Thymus (tissue), 11 donors: ENCODE measurements around the gene IGF1R. TPM values are rescaled to one million over a fixed set of nuclear protein-coding genes. Genes with fewer than 3 reads are reported as not detected.

ENCODE experiments used
- DNase-seq, 9 donors: peaks; one replicate each; pipeline ENCODE4 v3.0.0-alpha.2; 2013; ENCODE audit warnings: low spot score in 9 of 9, low read depth in 6 of 9, missing footprints in 1 of 9
- H3K27ac ChIP-seq, 2 donors: one replicate each; pipeline ENCODE4 v1.5.1; 2013; ENCODE audit warnings: control low read depth in 1 of 2, low read depth in 1 of 2, low read length in 1 of 2, mild to moderate bottlenecking in 1 of 2, moderate library complexity in 1 of 2
- H3K27me3 ChIP-seq, 2 donors: one replicate each; pipeline ENCODE4 v1.5.1; 2013; ENCODE audit warnings: low read length in 1 of 2; ENCODE audit not compliant: control insufficient read depth in 2 of 2, insufficient read depth in 1 of 2
- H3K36me3 ChIP-seq, 2 donors: one replicate each; pipeline ENCODE4 v1.5.1; 2013; ENCODE audit warnings: low read length in 1 of 2, mild to moderate bottlenecking in 1 of 2, moderate library complexity in 1 of 2; ENCODE audit not compliant: control insufficient read depth in 2 of 2, insufficient read depth in 2 of 2
- H3K4me1 ChIP-seq, 2 donors: one replicate each; pipeline ENCODE4 v1.5.1; 2013; ENCODE audit warnings: low read length in 2 of 2; ENCODE audit not compliant: control insufficient read depth in 2 of 2, insufficient read depth in 2 of 2
- H3K4me3 ChIP-seq, 2 donors: one replicate each; pipeline ENCODE4 v1.5.1; 2013; ENCODE audit warnings: low read length in 2 of 2, control low read depth in 1 of 2, mild to moderate bottlenecking in 1 of 2
- H3K9me3 ChIP-seq, 2 donors: one replicate each; pipeline ENCODE4 v1.5.1; 2013; ENCODE audit warnings: low read length in 1 of 2, mild to moderate bottlenecking in 1 of 2; ENCODE audit not compliant: control insufficient read depth in 2 of 2, insufficient read depth in 1 of 2
- WGBS: extraction: QIAGEN DNeasy Blood & Tissue Kit; methylation state at CpG from one replicate; pipeline ENCODE4 v1.1.7; 2013; 5-methylcytosine and 5-hydroxymethylcytosine counted together
- polyA plus RNA-seq: library from polyadenylated mRNA; stranded (reverse); fragments of 200-250 nt; gene quantifications from one replicate; pipeline ENCODE4 v1.2.3, GENCODE V29; 2013
- total RNA-seq: library from RNA; stranded (reverse); fragments of 120-200 nt; gene quantifications from one replicate; pipeline ENCODE4 v1.2.4, GENCODE V29; 2013
- donor health status: healthy.

The IGF1R gene
- total and polyA plus RNA-seq, 2 donors, result 10.0 to 11.0 TPM

DNA sequence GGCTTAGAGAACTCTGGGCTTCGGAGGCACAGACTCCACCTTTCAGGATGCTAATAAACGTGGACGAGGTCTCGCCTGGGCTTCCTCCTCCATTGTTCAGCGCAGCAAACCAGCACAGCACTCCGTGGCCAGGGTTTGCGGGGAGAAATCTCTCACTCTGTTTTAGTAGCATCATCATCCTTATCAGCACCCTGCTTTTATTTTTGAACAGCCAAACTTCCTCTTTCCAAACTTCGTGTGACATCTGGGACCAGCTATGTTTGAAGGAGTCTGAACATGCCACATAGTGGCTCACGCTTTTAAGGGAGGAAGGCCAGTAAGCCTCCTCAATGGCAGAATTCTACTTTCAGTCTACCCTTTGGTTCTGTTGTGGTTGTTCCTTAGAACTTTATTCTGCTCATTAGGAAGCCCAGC is 210.3 kb downstream of the IGF1R start:
- peak in 1 of 9 donors; percentile 49 for DNase-seq
- H3K36me3 ChIP-seq, result no peaks in the 10 kb centered on the region
- peaks cover 9 to 50% of the 10 kb centered on the region in 2 donors for H3K4me1 ChIP-seq
- H3K4me3 ChIP-seq, result no peak overlapping the region
- H3K9me3 ChIP-seq, result no peaks in the 10 kb centered on the region
- WGBS, result 7% methylated on average over 9 of the region's 9 CpGs
- H3K27me3 ChIP-seq, result no peaks in the 10 kb centered on the region
- H3K27ac ChIP-seq, result peak overlapping the region; percentile 21 to 50

- Histone ChIP-seq H3K36me3 (no peaks in the 10 kb centered on the region), H3K4me1 (peaks cover 9 to 45% of the 10 kb centered on the region in 2 donors), H3K27ac (peak overlapping the region in 1 of 2 donors; percentile 50), H3K4me3 (no peak overlapping the region), H3K27me3 (no peaks in the 10 kb centered on the region), H3K9me3 (no peaks in the 10 kb centered on the region)
- WGBS, result 96% methylated on average over 6 of the region's 6 CpGs
- no peak for DNase-seq
Observed at GRCh38 chr15:98859149-98859548, 210.8 kb downstream of the IGF1R start.

GRCh38 chr15:98860281-98861041 is 212.1 kb downstream of the IGF1R start:
- Histone ChIP-seq H3K9me3 (no peaks in the 10 kb centered on the region), H3K36me3 (no peaks in the 10 kb centered on the region), H3K4me3 (no peak overlapping the region), H3K27ac (peak overlapping the region in 1 of 2 donors; percentile 55), H3K27me3 (no peaks in the 10 kb centered on the region), H3K4me1 (peaks cover 9 to 38% of the 10 kb centered on the region in 2 donors)
- peak in 1 of 9 donors; percentile 63 for DNase-seq
- 74% methylated on average over 4 of the region's 4 CpGs for WGBS

- H3K4me3 ChIP-seq, result no peak overlapping the region
- WGBS, result 94% methylated on average over 6 of the region's 6 CpGs
- H3K36me3 ChIP-seq, result no peaks in the 10 kb centered on the region
- H3K9me3 ChIP-seq, result no peaks in the 10 kb centered on the region
- no peak for DNase-seq
- H3K27me3 ChIP-seq, result no peaks in the 10 kb centered on the region
- H3K27ac ChIP-seq, result peak overlapping the region in 1 of 2 donors; percentile 55
- peaks cover 9 to 34% of the 10 kb centered on the region in 2 donors for H3K4me1 ChIP-seq
Observed at GRCh38 chr15:98861188-98861587, 212.8 kb downstream of the IGF1R start.

DNA sequence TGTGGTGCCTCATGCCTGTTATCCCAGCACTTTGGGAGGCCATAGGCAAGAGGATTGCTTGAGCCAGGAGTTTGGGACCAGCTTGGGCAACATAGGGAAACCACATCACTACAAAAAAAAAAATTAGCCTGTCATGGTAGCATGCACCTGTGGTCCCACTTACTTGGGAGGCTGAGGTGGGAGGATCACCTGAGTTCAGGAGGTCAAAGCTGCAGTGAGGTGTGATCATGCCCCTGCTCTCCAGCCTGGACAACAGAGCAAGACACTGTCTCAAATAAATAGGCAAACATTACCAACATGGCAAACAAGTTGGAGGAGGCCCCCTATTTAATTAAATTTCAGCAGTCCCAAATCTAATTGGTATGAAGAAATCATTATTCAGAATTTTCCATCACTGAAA is 215.6 kb downstream of the IGF1R start:
- Histone ChIP-seq H3K27ac (no peak overlapping the region), H3K4me1 (peaks cover 5 to 30% of the 10 kb centered on the region in 2 donors), H3K4me3 (no peak overlapping the region), H3K9me3 (no peaks in the 10 kb centered on the region), H3K27me3 (no peaks in the 10 kb centered on the region), H3K36me3 (no peaks in the 10 kb centered on the region)
- DNase-seq, result no peak

DNA sequence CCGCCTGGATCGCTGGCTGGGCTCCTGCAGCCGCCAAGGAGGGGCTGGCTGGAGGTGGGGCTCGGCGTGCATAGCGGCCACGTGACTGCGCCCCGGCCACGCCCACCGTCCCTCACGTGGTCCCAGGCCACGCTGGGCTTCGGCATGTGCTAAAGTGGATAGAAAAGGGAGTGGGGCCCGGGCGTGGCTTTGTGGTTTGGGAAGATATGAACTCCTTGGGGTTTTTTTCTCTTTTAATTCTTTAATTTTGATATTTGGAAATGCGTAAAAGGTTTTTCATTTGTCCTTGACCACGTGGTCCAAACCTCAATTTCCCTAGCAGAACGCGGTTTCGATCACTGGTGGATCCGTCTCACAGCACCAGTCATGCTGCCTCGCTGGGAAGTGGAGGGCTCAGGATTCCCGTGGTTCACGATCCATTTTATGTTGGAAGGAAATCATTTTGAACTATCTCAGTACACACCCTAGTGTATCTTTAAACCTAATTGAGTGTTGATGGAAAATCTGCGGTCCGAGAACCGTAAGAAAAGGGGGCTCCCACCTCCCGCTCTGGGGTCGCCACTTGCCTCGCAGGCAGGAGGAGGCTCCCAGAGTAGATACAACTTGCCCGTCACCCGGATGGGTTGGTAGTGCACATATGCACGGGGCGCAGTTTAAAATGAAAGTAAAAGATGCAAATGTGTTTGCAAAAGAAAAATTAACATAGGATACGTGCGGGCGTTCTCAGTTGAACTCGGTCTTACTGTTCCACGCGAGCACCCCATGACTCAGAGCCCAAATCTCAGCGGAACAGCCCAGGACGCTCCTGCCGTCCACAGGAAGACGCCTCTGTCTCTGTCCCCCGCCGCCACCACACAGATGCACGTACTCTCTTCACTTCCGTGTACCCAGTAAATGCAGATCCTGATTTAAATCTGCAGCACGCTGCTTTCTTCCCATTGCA is 217.3 kb downstream of the IGF1R start:
- no peaks in the 10 kb centered on the region for H3K9me3 ChIP-seq
- H3K4me1 ChIP-seq, result peaks cover 3 to 19% of the 10 kb centered on the region in 2 donors
- no peaks in the 10 kb centered on the region for H3K27me3 ChIP-seq
- no peaks in the 10 kb centered on the region for H3K36me3 ChIP-seq
- peak overlapping the region; percentile 88 to 90 for H3K27ac ChIP-seq
- H3K4me3 ChIP-seq, result peak overlapping the region; percentile 49 to 56
- peak in 3 of 9 donors; percentile 58 to 76 (median 70) for DNase-seq
- WGBS, result 55% methylated on average over 50 of the region's 50 CpGs

DNA sequence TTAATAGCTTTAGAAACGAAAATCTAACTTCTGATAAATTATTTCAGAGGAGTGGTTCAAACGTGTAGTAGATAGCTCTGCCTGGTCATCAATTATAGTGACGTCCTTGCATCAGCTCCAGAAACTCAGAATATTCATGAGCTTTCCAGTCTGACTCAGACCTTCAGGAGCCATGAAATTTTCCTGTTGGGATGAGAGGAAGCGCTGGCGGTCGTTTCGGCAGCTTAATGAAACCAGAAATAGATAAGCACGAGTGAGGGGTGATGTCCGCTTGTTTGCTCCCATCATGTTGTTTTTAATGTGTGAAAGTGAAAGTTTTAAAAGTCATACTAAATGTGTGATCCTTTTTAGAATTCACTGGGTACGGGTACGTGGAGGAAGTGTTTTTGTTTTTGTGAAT is 218.2 kb downstream of the IGF1R start:
- H3K9me3 ChIP-seq, result no peaks in the 10 kb centered on the region
- H3K36me3 ChIP-seq, result no peaks in the 10 kb centered on the region
- H3K4me3 ChIP-seq, result peak overlapping the region; percentile 49 to 56
- H3K27me3 ChIP-seq, result no peaks in the 10 kb centered on the region
- WGBS, result 57% methylated on average over 11 of the region's 11 CpGs
- DNase-seq, result no peak
- peaks cover 3 to 14% of the 10 kb centered on the region in 2 donors for H3K4me1 ChIP-seq
- H3K27ac ChIP-seq, result peak overlapping the region; percentile 3 to 88

DNA sequence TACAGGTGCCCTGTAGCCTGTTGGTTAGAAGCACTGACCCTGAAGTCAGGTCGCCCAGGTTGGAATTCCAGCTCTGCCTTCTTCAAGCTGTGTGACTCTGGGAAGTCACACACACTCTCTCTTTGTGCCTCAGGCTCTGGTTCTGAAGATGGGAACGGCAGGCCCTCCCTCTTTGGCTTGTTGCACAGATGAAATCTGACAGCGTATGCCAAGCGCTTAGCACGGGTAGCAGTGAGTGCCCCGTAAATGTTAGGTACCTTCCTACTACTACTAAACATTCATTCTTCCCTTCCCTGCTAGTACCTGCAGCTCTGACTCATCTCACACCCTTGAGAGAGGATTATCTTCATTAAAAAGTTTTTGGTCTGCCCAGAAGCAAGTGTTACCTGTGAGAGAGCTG is 220.2 kb downstream of the IGF1R start:
- Histone ChIP-seq H3K27ac (peak overlapping the region in 1 of 2 donors; percentile 11), H3K9me3 (no peaks in the 10 kb centered on the region), H3K4me3 (no peak overlapping the region), H3K27me3 (no peaks in the 10 kb centered on the region), H3K4me1 (peaks cover 0 to 24% of the 10 kb centered on the region in 2 donors), H3K36me3 (no peaks in the 10 kb centered on the region)
- WGBS, result 94% methylated on average over 6 of the region's 6 CpGs
- no peak for DNase-seq

DNA sequence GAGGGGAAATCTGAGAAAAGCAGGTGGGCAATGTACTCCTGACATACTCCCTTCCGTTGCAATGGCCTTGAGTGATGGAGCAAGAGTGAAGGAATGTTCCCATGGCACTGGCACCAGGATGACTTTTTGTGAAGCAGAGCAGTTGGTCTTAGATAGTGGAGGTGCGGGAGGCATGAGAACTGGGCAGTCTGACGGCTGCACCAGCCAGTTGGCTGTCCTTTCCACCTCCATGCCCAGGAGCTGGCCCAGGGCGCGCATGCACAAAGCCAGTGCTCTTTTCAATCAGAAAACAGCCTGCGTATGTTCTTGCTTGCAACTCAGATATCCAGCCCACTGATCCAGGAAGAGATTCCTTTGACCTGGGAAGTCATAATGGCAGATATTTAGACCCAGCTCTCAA is 222.4 kb downstream of the IGF1R start:
- Histone ChIP-seq H3K27ac (no peak overlapping the region), H3K4me1 (peaks cover 0 to 37% of the 10 kb centered on the region in 2 donors), H3K9me3 (no peaks in the 10 kb centered on the region), H3K36me3 (no peaks in the 10 kb centered on the region), H3K4me3 (no peak overlapping the region), H3K27me3 (no peaks in the 10 kb centered on the region)
- DNase-seq, result no peak
- 96% methylated on average over 6 of the region's 6 CpGs for WGBS
